ENCODE measurements around the gene MAP7. TPM values are rescaled to one million over a fixed set of nuclear protein-coding genes. Genes with fewer than 3 reads are reported as not detected.

The MAP7 gene
- total RNA-seq, 1 donor from 2014 or later, result 0.40 TPM

DNA sequence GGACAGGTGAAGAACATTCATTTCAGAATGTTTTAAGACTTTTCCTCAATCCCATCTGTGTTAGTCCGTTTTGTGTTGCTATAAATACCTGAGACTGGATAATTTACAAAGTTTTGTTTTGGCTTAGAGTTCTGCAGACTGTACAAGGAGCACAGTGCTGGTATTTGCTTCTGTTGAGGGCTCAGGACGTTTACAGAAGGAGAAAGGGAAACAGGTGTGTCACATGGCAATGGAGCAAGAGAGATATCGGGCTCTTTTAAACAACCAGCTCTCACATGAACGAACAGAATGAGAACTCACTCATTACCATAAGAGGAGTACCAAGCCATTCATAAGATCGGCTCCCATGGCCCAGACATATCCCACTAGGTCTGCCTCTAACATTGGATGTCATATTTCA lies 16.7 kb downstream of the MAP7 start:
- DNase-seq (ENCODE audit: low read depth), result no peak

- DNase-seq (ENCODE audit: low read depth), result no peak
Measured at GRCh38 chr6:136532030-136532429, 18.2 kb downstream of the MAP7 start.

DNA sequence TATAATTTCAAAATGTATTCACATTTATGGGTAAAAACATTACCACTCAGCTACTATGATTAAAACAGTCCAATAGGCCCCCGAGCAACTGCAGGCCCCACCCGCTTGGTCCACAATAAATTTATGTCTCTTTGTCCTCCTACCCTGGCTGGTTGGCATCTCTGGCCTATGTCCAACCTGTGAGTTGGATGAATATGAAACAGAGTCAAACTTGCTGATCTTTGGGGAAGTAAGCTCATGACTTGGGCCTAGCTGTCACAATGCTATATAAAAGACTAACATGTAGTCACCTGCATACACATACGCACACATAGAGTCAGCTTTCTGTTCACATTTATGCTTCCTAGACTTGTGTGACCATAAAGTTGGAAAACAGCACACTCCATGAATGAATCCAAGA lies 20.5 kb downstream of the MAP7 start:
- no peak for DNase-seq (ENCODE audit: low read depth)

DNA sequence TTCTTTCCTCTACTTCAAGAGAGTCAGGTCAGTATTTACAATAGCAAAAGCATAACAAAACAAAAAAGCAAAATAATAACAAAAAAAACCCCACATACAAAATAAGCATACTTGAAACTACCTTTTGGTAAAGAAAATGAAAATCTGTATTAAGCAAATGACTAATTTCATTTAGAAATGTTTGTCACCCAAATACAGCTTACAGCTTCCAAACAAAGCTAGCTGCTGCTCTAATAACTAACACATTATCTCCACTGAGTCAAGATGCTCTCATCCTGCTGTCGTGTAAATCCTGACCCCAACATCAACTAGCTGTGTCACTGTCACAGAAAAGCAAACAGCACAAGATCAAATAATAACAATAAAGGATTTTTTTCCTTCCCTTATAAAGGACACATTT lies 21.7 kb downstream of the MAP7 start:
- DNase-seq (ENCODE audit: low read depth), result no peak

- no peak for DNase-seq (ENCODE audit: low read depth)
Measured at GRCh38 chr6:136527831-136528230, 22.4 kb downstream of the MAP7 start.

DNA sequence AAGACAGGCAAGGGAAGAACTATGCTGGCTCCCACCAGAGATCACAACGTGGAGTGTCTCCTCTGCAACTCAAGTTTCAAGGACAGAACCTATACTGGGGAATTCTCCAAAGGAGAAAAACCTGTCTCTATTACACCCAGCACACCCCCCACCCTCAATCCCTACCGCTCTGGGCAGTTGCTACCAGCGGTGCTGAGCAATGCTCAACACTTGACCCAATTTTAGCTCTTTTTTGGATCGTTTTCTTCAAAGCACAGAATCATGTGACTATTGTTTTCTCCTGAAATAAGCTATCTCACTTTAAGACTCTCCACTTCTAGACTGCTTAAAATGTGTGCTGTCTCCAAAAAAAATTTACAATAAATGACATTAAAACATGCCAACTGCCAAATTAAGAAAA lies 23.3 kb downstream of the MAP7 start:
- no peak for DNase-seq (ENCODE audit: low read depth)

- peak; percentile 26 for DNase-seq (ENCODE audit: low read depth)
Measured at GRCh38 chr6:136526196-136526930, 23.9 kb downstream of the MAP7 start.

GRCh38 chr6:136525586-136526195 lies 24.5 kb downstream of the MAP7 start:
- DNase-seq (ENCODE audit: low read depth), result no peak

- no peak for DNase-seq (ENCODE audit: low read depth)
Measured at GRCh38 chr6:136524936-136525413, 25.2 kb downstream of the MAP7 start.

DNA sequence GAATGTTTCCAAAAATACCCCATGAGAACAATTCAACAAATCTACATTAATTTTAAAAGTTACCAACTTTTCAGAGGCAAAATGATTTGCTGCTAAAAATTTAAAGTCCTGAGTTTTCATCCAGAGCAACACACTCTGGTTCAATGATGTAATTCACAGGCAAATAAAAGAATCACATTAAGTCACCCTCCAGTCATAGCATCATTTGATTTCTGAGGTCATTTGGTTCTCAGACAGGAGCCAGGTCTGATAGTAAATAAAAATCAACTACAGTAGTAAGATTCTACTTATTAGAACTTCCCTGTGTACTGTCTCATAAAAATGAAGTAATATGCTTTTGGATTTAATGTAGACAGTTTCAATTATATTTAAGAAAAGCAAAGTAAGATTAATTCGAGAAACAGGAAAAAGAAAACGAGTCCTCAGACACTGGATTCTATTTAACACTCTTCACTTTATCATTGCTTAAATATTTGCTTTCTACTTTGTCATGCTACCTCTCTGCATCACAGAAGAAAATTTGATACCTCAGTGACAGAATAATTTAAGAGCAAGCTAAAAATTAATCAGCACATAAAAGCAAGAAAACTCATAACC lies 25.8 kb downstream of the MAP7 start:
- no peak for DNase-seq (ENCODE audit: low read depth)

GRCh38 chr6:136523196-136523595 lies 27.0 kb downstream of the MAP7 start:
- DNase-seq (ENCODE audit: low read depth), result no peak

GRCh38 chr6:136522636-136523035 lies 27.6 kb downstream of the MAP7 start:
- no peak for DNase-seq (ENCODE audit: low read depth)

DNA sequence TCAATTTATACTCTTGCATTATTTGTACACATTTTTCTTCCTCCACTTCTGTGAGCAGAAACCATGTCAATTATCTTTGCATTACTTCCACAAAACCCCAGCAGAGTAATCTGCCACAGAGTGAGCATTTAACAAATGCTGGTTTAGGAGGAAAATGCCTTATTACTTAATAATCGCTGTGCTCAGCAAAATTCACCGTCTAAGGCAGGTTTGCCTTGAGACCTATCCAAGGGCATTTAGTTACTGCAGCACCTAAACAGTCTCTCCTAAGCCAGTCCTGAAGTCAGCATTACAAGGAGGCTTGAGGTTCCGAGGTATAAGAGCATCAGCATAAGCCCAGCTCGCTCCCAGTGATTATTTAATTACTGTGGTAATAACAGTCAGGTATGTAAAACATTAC lies 28.3 kb downstream of the MAP7 start:
- no peak for DNase-seq (ENCODE audit: low read depth)

DNA sequence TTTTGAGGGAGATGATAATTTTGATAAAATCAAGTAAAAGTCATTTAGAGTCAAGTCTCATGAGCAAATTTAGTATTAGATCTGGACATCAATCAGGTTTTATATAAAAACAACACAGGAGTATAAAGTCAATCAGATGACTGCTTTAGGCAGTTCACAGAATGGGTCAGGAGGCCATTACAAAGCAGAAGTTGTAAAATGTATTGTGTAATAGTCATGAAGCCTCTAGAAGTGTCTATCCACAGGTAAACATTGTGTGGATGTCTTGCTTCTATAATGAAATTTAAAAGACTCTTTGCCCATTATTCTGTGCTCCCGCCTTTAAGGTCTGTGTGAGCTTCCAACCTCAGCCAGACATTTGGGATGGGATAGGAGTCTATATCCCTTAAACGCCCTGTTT lies 28.8 kb downstream of the MAP7 start:
- DNase-seq (ENCODE audit: low read depth), result no peak

- DNase-seq (ENCODE audit: low read depth), result no peak
Measured at GRCh38 chr6:136520517-136520916, 29.7 kb downstream of the MAP7 start.

DNA sequence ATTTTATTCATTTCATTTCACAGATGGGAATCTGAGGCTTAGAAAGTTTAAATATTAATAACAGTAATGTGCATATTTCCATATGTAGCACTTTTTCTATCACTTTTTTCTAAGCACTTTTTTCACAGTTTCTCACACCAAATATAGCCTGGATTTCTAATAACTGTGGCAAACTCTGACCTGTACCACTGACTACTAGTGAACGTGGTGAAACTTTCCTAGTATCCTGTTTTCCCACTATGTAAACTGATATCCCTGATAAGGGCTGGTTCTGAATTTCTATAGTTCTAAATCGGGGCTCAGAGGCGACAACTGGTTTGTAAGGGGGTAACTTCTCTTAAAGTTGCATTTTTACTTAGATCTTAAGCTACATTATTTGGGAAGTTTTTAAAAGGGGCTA lies 32.6 kb downstream of the MAP7 start:
- DNase-seq (ENCODE audit: low read depth), result no peak

DNA sequence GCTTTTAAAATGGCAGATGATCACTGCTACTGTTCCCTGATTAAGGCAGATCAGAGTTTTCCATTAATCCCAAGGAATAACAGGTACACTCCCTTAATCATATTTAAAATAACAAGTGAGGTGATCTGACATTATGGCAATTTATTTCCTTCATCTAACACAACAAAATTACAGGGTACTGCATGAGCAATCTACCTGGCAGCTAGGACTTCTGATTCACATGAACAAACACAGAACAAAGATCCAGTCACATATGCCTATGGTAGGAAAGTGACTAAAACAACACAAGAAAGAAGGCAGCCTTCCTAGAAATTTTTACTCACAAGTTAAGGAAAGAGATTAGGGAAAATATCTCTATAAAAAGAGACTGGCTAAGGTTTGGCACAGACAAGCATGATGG lies 33.2 kb downstream of the MAP7 start:
- DNase-seq (ENCODE audit: low read depth), result no peak

- no peak for DNase-seq (ENCODE audit: low read depth)
Measured at GRCh38 chr6:136514591-136514990, 35.6 kb downstream of the MAP7 start.

DNA sequence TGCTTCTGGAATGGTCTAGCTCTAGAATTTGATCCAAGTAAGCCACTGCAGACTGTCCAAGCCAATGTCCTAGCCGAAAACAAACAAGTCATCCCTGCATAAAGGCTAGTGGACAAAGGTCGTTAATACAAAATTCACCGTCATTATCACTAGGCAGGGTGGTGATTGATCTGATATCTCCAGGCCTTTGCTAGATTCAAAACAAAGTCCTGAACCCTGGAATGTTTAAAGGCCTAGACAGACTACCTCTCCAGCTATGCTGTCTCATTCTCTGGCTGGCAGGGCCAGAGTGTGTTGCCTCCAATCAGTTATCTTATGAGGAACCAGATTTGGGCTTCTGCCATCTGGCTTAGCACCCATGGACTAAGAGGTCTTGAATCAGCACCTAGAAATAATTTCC lies 38.3 kb downstream of the MAP7 start:
- no peak for DNase-seq (ENCODE audit: low read depth)

- DNase-seq (ENCODE audit: low read depth), result no peak
Measured at GRCh38 chr6:136511397-136511796, 38.8 kb downstream of the MAP7 start.

- DNase-seq (ENCODE audit: low read depth), result no peak
Measured at GRCh38 chr6:136510782-136511181, 39.4 kb downstream of the MAP7 start.

DNA sequence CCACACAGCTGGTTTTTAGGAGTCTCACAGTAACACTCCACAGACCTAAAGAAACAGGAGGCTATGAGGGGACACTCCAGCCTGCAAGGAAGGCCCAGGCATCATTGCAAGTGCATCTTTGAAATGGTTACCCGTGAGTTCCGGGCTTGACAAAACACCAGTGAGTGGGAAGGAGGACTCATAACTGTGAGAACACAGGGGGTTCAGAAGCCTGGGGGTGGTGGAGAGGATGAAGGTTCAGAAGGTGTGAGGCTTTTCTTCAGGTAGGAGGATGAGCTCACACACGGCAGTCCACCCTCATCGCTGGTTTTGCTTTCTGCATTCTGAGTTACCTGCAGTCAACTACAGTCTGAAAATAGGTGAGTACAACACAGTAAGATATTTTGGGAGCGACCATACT lies 39.9 kb downstream of the MAP7 start:
- DNase-seq (ENCODE audit: low read depth), result no peak
